Measurements from ENCODE around the gene SRSF12. TPM values are rescaled to one million over a fixed set of nuclear protein-coding genes. Genes with fewer than 3 reads are reported as not detected.

Gene SRSF12
- total RNA-seq, 1 donor from 2014 or later = 1.5 TPM

Other genes starting within 250 kb of the SRSF12 start
- 11.6 TPM for gene RNGTT, start 154.5 kb downstream of the SRSF12 start, total RNA-seq
- 265 TPM for gene PNRC1, start 37.3 kb downstream of the SRSF12 start, total RNA-seq
- 3.9 TPM for gene PM20D2, start 28.0 kb upstream of the SRSF12 start, total RNA-seq
- not detected for gene GABRR1, start 99.3 kb upstream of the SRSF12 start, total RNA-seq
- gene GABRR2, start 197.2 kb upstream of the SRSF12 start, total RNA-seq = 2.2 TPM
- 40.4 TPM for gene UBE2J1, start 234.7 kb upstream of the SRSF12 start, total RNA-seq

Measured in mesenteric fat pad (tissue), 1 donor.